Heart right ventricle (tissue), 16 donors: ENCODE results near the gene AGAP1. TPM values are rescaled to one million over a fixed set of nuclear protein-coding genes. Genes with fewer than 3 reads are reported as not detected.

ENCODE experiments used
- ATAC-seq, 8 donors: fragments of 200-7000 bp; cut with Tn5 transposase; one replicate each; pipeline ENCODE4 v1.9.1; 2020; ENCODE audit warnings: mild to moderate bottlenecking in 8 of 8, moderate library complexity in 8 of 8, moderate number of reproducible peaks in 1 of 8
- DNase-seq, 2 donors: peaks; one replicate each; pipeline ENCODE4 v3.0.0-alpha.2; 2020
- H3K27ac ChIP-seq, 10 donors: fragments of 200-600 bp; sonication (generic) in 2 of 10; one replicate each; pipeline versions ENCODE4 v1.5.0 to v1.8.0; 2020 to 2022; ENCODE audit warnings: mild to moderate bottlenecking in 3 of 10
- H3K27me3 ChIP-seq, 7 donors: fragments of 200-600 bp; one replicate each; pipeline ENCODE4 v1.8.0; 2021 to 2022; ENCODE audit warnings: mild to moderate bottlenecking in 2 of 7
- H3K36me3 ChIP-seq, 9 donors: fragments of 200-600 bp; sonication (generic) in 1 of 9; one replicate each; pipeline versions ENCODE4 v1.5.0 to v1.8.0; 2020 to 2022; ENCODE audit warnings: mild to moderate bottlenecking in 2 of 9
- H3K4me1 ChIP-seq, 9 donors: fragments of 200-600 bp; sonication (generic) in 1 of 9; one replicate each; pipeline versions ENCODE4 v1.5.0 to v1.8.0; 2020 to 2022; ENCODE audit warnings: mild to moderate bottlenecking in 4 of 9
- H3K4me3 ChIP-seq, 10 donors: fragments of 200-600 bp; sonication (generic) in 2 of 10; one replicate each; pipeline versions ENCODE4 v1.5.0 to v1.8.0; 2020 to 2022; ENCODE audit warnings: mild to moderate bottlenecking in 7 of 10, moderate library complexity in 2 of 10
- H3K9me3 ChIP-seq, 11 donors: fragments of 200-600 bp in 10 of 11; sonication (generic) in 2 of 11; one replicate each; pipeline versions ENCODE4 v1.5.0 to v1.8.0; 2013 to 2022; ENCODE audit warnings: mild to moderate bottlenecking in 2 of 11, control low read depth in 1 of 11, moderate library complexity in 1 of 11
- WGBS, 2 donors: extraction: QIAGEN DNeasy Blood & Tissue Kit; methylation state at CpG; one replicate each; pipeline ENCODE4 v1.1.7; 2013; ENCODE audit warnings: inconsistent platforms in 1 of 2; 5-methylcytosine and 5-hydroxymethylcytosine counted together
- intact Hi-C, 10 donors: fragments of 100-400 bp; cut with DNase I; formaldehyde crosslinking; loops; one replicate each; pipeline versions ENCODE4 v1.11.1 to v1.14.2; 2022
- polyA plus RNA-seq, 2 donors: library from polyadenylated mRNA; stranded (reverse); fragments of 200-250 nt; gene quantifications; one replicate each; pipeline ENCODE4 v1.2.3, GENCODE V29; 2013
- total RNA-seq, 10 donors: library from RNA; stranded (reverse); fragmentation: NEBNext Ultra II Directional in 3 of 10; extraction: Animal tissue kit (Norgen Biotek cat#: 25700) in 3 of 10; gene quantifications; one replicate each; pipeline versions ENCODE4 v1.2.1 to v1.2.4, GENCODE V29; 2021 to 2023
- TF ChIP-seq, protein P1 (sequence below), 9 donors: fragments of 200-600 bp; sonication (generic) in 2 of 9; IDR thresholded peaks; one replicate each; pipeline versions ENCODE4 v1.5.0 to v1.8.0; 2021 to 2022; ENCODE audit warnings: antibody characterized with exemption in 9 of 9, mild to moderate bottlenecking in 5 of 9, moderate library complexity in 1 of 9
- donor health status: Arrhythmogenic right ventricular cardiomyopathy.
- donor health status: ischemic (EF 13 %, LVEDD 7.1; RV severe dilation, severe dysfunction).
- donor health status: healthy with polysubstance abuse.
- donor health status: DM: no; HTN: yes; CAD: no.
- donor health status: DM: no; HTN: no; CAD: no.
- donor health status: ischemic (EF 25% LVEDD 6.9; RV normal size, moderate dysfunction).
- donor health status: ischemic (EF 25% LVEDD 5.7; RV mildly dilated, moderate dysfunction).
- donor health status: healthy.
- donor health status: DM: yes; HTN: yes; CAD: no.
- donor health status: Ischemic cardiomyopathy.
- donor health status: ischemic (EF 35%, LVEDD 5.7; RV mildly dilated, moderate dysfunction).
- donor health status: nonischemic (EF 11% LVEDD 7.7; RV severe dilation, severe dysfunction).
- donor health status: DM: yes; HTN: yes; CAD: no.
- donor health status: PGD.
- donor health status: ischemic (EF 29% LVEDD 5.4; RV normal size, mild dysfunction).
- donor health status: nonischemic (EF 23%, LVEDD 6.1; RV moderate dilation, normal function).

Gene AGAP1
- total and polyA plus RNA-seq, 12 donors, result 3.5 to 29.2 (median 19.4) TPM

GRCh38 chr2:236113948-236114347, 620.1 kb downstream of the AGAP1 start:
- DNase-seq, result no peak

GRCh38 chr2:236114959-236115358, 621.1 kb downstream of the AGAP1 start:
- H3K36me3 ChIP-seq, result peaks cover 0 to under 1% (median 0%) of the 10 kb centered on the region in 9 donors
- WGBS, 2 donors, result 91% methylated on average over 15 of the region's 15 CpGs
- TF ChIP-seq, protein P1, sequence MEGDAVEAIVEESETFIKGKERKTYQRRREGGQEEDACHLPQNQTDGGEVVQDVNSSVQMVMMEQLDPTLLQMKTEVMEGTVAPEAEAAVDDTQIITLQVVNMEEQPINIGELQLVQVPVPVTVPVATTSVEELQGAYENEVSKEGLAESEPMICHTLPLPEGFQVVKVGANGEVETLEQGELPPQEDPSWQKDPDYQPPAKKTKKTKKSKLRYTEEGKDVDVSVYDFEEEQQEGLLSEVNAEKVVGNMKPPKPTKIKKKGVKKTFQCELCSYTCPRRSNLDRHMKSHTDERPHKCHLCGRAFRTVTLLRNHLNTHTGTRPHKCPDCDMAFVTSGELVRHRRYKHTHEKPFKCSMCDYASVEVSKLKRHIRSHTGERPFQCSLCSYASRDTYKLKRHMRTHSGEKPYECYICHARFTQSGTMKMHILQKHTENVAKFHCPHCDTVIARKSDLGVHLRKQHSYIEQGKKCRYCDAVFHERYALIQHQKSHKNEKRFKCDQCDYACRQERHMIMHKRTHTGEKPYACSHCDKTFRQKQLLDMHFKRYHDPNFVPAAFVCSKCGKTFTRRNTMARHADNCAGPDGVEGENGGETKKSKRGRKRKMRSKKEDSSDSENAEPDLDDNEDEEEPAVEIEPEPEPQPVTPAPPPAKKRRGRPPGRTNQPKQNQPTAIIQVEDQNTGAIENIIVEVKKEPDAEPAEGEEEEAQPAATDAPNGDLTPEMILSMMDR (IDR thresholded peaks at IDR 0.05), result no peak
- no peak overlapping the region for H3K27ac ChIP-seq
- no peak for DNase-seq
- intact Hi-C loops, result no loop called here
- no peaks in the 10 kb centered on the region for H3K9me3 ChIP-seq
- no peaks in the 10 kb centered on the region for H3K4me1 ChIP-seq
- no peaks in the 10 kb centered on the region for H3K27me3 ChIP-seq
- no peak for ATAC-seq
- H3K4me3 ChIP-seq, result no peak overlapping the region

More at GRCh38 chr2:236113948-236114347, 620.1 kb downstream of the AGAP1 start:
- Histone ChIP-seq H3K4me3 (no peak overlapping the region), H3K27me3 (no peaks in the 10 kb centered on the region), H3K9me3 (no peaks in the 10 kb centered on the region), H3K27ac (no peak overlapping the region), H3K36me3 (no peaks in the 10 kb centered on the region), H3K4me1 (peaks cover 0 to 2% (median 0%) of the 10 kb centered on the region in 9 donors)
- no peak for ATAC-seq
- TF ChIP-seq, protein P1 (IDR thresholded peaks at IDR 0.05), result no peak
- WGBS, 2 donors, result 88 to 89% methylated on average over 13 of the region's 13 CpGs
- intact Hi-C loops, result no loop called here

DNA sequence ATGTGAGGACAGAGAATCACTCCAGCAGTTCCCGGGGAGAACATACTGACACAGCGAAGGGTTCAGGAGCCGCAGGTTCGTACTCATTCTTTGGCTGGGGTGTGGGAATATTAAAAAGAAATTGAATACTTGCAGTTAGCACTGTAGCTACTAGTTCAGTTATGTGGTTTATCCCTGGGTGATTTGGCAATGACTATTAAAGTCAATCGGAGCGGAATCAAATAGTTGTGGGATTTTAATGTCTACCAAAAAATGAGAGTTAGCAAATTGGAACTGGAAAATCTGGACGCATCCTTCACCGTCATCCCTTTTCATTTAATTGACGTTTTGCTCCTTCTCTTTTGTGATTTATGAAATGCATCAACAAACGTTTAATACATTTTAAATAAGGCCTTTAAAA, 623.6 kb downstream of the AGAP1 start:
- intact Hi-C loops, result no loop called here
- Histone ChIP-seq H3K27me3 (no peaks in the 10 kb centered on the region), H3K36me3 (peaks cover 0 to 22% (median 0%) of the 10 kb centered on the region in 9 donors), H3K4me1 (no peaks in the 10 kb centered on the region), H3K9me3 (no peaks in the 10 kb centered on the region), H3K4me3 (no peak overlapping the region), H3K27ac (no peak overlapping the region)
- no peak for DNase-seq
- no peak for ATAC-seq
- 91 to 94% methylated on average over 10 of the region's 10 CpGs for whole genome bisulfite sequencing, 2 donors
- TF ChIP-seq, protein P1 (IDR thresholded peaks at IDR 0.05), result no peak

GRCh38 chr2:236117861-236118269, 624.0 kb downstream of the AGAP1 start:
- DNase-seq (no peak), ATAC-seq (no peak)
- Histone ChIP-seq H3K27me3 (no peaks in the 10 kb centered on the region), H3K4me3 (no peak overlapping the region), H3K4me1 (no peaks in the 10 kb centered on the region), H3K9me3 (no peaks in the 10 kb centered on the region), H3K36me3 (peaks cover 0 to 25% (median 0%) of the 10 kb centered on the region in 9 donors), H3K27ac (no peak overlapping the region)
- 75% methylated on average over 10 of the region's 10 CpGs for WGBS, 2 donors
- intact Hi-C loops, result no loop called here
- TF ChIP-seq, protein P1 (IDR thresholded peaks at IDR 0.05), result no peak
